NCI-H1105 (cell line): ENCODE measurements around the gene HLF.

Source experiments
- DNase-seq: peaks from one replicate; lab custom pipeline; 2025; lab: John Stamatoyannopoulos, UW

Gene HLF

DNA sequence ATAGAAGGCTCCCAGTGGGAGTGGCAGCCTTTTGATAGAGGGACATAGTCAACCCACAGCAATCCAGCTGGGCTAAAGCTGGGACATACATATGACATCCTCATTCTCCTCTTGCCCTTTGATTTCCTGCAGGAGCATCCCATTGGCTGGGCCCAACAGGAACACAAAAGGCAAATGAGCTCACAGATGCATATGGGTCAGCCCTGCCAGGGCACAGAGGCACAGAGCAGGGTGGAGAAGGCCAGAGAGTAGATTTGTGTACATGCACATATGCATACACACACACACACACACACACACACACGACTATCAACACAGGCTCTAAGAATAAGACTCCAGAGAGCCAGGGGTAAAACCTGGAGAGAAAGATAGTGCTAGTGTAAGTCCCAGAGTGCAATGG lies 98.3 kb downstream of the HLF start:
- DNase-seq: no peak

DNA sequence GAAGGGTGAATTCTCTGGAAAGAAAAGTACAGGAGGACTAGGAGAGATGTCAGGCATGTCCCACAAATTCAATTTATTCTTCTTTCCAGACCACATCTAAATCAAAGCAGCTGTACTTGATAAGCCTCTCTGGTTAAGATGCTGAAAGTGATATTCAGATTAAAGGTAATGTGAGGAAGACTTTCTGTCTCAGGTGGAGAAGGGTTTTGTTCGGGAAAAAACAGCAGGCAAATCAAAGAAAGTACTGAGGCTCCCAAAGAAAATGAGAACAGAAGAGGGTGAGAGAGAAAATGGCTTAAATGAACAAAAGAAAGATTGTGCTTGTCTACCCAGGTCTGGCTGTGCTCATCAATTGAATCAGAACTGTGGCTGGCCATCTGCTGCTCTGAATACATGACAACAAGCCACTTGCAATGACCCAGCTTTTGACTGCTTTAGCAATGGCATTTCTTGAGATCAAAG lies 101.3 kb downstream of the HLF start:
- DNase-seq: no peak

DNA sequence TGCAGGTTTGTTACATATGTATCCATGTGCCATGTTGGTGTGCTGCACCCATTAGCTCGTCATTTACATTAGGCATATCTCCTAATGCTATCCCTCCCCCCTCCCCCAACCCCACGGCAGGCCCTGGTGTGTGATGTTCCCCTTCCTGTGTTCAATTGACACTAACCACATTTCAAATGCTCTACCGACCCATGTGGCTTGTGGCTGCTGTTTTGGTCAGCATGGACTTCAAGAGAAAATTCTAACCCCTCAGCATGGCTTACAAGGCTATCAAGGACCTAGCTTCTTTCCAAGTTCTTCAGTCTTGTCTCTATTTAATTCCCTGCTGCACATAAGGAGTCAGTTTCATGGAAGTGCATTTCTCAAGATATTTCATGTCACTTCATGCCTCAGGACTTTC lies 103.9 kb downstream of the HLF start:
- DNase-seq: no peak
